Activated CD4-positive, CD25-positive, alpha-beta regulatory T cell treated with anti-CD3 and anti-CD28 coated beads, Interleukin-2, amount 50 U/mL, for 16 hours (primary cell): ENCODE measurements around the gene GCAT.

Experiments used
- DNase-seq: peaks from one replicate; pipeline ENCODE4 v3.0.0-alpha.2; 2020; ENCODE audit warnings: low read depth, low spot score

GCAT gene

DNA sequence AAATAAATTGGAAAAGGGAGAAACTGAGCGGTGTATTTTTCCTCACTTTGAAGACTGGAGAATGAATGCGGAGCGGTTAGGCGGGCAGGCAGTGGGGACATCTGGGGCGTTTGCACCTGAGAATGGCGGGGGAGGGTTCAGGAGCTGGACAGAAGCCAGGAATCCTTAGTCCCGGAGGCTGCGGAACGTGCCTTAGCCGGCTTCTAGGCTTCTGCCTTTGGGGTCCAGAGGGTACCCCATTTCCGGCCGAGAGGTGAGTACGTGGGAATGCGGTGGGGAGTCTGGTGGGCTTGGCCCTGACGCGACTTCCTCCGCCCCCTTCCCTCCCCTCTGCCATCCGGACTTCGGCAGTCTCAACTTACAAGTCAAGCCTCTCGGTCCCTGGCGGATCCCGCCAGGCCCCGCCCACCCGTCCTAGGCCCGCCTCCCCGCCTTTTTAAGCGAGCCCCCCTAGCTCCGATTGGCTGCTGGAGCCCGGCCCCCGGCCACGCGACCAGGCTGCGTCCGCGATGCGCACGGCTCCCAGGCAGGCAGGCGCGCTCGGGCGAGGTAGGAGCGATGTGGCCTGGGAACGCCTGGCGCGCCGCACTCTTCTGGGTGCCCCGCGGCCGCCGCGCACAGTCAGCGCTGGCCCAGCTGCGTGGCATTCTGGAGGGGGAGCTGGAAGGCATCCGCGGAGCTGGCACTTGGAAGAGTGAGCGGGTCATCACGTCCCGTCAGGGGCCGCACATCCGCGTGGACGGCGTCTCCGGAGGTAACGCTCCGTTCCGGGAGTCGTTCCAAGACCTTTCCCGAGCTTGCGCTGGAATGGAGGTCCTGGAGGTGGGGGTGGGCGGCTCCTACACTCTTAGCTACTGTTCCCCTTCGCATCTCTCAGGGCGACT is at the start of gene GCAT:
GCAT (plus strand) TSS at position 525 of the 884 bp plus-strand sequence; CDS start at position 559, 34 bp downstream.
- DNase-seq: peak; percentile 67

DNA sequence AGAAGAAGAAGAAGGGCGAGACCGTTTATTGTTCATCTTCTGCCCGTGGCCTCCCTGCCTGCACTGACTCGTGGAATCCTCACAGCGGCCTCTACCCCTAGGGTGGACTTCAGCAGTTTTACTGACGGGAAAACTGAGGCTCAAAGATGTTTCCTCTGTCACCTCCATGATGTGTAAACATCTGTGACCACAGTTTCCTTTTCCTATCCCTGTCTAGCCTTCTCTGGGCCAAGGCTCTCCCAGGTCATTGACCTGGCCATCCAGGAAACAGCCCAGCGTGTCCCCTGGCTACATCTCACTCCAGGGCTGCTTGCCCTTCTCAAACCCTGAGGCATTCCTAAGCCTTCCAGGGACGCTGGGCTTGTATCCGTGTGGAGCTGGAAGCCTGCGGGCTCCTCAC is 49.0 kb upstream of the GCAT start:
- DNase-seq: no peak

DNA sequence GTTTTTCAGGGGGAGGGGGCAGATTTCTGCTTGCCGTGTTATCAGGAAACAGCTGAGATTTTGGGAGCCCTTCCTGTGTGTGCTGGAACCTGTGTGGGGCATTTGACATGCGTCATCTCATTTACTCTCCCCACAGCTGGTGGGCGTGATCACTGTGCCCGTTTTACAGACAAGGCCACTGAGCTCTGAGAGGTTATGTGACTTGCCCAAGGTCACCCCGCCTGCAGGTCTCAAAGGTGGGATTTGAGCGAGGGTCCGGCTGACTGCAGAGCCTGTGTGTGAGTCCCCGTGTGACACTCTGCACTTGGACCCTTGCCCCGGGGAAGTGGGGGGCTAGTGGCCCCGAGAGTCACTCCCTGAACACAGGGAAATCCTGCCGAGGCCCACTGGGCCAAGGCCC is 48.5 kb upstream of the GCAT start:
- no peak for DNase-seq

DNA sequence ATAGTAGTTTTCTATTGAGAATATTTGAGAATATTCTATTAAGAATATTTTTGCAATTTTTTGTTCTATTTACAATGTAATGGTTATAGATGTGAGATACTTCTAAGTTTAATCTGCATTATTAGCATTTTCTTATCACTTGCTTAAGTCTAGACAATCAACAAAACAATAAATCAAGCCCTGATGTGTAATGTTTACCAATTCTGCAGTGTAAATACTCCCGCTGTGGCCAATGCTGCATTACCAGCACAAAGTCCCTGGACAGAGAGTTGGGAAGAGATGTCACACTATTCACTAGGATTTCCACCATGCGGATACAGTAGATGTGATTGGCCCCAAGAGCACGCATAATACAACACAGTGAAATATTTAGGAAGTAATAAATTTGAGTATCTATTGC is 47.6 kb upstream of the GCAT start:
- no peak for DNase-seq

DNA sequence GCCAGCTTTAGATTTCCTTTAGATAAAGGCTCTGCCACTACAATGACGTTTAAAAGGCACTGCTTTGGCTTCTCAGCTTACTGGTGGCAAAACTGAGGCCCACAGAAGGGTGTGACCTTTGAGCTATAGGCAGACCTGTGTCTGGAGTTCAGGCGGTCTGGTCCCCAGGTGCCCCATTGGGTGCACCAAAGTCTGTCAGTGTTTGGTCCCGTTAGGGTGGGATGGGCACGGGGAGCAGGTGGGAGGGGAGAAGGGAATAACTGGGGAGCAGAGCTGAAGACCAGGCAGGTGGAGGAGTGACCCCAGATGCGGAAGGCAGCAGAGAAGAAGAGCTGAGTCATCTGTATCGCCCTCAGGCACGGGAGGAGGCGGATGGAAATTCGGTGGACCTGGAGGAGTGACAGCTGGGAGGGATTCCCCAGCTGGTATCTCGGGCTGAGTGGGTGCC is 45.3 kb upstream of the GCAT start:
- no peak for DNase-seq

DNA sequence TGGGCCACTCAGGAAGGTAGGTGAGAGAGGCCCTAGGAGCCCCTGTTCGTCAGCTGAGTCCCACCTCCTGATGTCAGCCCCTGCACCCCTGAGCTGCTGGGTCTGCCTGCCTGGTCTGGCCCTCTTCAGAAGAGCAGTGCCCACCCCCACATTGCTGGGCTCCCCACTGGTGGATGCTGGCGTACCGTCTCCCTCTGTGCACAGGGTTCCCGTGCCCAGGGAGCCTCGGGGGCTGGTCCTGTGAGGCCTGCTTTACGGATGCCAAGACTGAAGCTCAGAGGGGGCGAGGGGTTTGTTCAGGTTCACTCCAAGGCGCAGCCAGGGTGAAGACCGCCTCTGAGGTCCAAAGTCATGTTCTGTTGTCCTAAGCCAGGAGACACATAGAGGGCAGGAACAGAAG is 44.7 kb upstream of the GCAT start:
- DNase-seq: no peak

DNA sequence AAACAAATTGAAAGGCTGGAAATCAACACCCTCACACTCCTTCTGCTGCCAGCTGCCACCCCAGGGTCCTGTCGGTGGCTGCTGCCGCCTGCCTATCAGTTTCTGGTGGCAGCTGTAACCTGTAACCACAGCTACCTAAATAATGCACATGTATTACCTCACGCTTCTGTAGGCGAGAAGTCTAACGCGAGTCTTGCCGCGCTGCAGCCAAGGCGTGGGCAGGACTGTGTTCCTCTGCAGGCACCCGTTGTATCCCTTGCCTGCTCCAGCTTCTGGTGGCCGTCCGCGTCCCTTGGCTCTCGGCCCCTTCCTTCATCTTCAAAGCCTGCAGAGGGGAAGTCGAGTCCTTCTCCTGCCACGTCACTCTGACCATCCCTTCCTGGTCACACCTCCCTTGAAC is 44.1 kb upstream of the GCAT start:
- DNase-seq: no peak

DNA sequence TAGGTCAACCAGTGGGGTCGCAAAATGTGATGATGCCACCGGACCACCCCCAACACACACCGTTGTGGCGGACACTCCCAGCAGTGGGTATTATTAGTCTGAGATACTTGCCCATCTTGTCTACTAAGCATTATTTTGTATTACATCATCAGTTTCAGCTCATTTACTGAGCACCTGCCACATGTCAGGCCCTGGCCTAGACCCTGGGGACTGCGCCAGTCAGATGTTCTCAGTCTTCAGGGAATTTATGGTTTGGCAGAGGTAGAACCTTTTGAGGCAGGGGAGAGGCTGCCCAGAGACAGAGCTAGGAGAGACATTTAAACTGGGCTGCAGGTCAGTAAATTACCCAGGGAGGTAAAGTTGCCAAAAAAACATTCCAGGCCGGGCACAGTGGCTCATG is 43.1 kb upstream of the GCAT start:
- DNase-seq: no peak

DNA sequence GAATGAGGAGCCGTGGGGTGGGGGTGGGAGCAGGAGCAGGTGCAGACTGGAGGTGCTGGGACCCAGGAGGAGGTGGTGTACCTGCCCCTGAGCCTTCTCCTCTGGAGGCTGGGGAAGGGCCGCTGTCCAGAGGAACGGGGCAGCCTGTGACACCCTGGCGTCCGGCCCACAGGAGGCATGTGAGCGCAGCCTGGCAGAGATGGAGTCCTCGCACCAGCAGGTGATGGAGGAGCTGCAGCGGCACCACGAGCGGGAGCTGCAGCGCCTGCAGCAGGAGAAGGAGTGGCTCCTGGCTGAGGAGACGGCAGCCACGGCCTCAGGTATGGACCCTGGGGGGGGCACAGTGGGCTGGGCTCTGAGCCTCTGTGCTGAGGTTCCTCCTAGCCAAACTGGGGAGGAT is 42.2 kb upstream of the GCAT start:
- no peak for DNase-seq

DNA sequence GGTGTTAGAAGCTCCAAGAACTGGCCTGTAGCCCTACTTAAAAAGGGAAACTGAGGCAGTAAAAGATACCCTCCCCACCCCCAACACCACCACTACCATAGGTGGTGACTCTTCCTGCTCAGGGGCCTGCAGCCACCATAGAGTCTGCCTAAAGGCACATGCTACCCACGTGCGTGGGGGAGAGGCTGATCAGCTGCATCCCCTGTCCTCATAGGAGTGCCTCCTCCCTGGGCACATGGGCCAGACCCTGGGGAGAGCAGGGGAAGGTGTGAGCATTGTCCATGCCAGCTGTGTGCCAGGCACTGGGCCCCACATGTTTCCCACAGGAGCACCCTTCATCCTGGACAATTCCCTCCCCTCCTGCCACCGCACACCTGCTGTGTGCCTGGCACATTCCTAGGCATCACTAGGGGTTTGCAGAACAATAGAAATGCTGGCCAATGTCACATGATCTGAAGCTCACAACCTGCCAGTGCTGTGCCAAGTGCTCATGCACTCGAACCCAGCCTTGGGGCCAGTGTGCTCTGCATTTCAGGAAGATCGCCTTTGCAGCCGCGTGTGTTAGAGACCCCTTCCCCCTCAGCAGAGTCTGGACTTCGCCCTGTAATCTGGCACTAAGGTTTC is 41.7 kb upstream of the GCAT start:
- no peak for DNase-seq

DNA sequence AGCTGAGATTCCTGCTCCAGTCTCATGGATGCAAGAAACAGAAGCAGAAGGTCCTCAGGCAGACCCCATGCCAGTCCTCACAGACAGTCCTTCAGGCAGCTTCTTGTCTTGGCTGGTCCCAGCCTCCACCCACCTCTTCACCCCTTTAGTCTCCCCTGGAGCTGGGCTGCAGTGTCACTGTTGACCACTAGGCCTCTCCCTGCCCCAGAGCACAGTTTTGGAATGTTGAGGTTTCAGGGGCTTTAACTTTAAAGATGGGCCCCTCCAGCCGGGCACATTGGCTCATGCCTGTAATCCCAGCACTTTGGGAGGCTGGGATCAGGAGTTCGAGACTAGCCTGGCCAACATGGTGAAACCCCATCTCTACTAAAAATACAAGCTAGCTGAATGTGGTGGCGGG is 39.5 kb upstream of the GCAT start:
- no peak for DNase-seq

DNA sequence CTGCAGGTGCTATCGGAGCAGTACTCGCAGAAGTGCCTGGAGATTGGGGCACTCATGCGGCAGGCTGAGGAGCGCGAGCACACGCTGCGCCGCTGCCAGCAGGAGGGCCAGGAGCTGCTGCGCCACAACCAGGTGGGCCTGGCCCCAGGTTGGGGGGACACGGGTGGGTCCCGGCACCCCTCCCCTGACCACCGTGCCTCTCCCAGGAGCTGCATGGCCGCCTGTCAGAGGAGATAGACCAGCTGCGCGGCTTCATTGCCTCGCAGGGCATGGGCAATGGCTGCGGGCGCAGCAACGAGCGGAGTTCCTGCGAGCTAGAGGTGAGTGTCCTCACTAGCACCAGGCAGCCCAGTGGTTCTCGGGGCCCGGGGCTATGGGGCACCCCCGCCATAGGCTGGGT is 38.7 kb upstream of the GCAT start:
- DNase-seq: no peak

DNA sequence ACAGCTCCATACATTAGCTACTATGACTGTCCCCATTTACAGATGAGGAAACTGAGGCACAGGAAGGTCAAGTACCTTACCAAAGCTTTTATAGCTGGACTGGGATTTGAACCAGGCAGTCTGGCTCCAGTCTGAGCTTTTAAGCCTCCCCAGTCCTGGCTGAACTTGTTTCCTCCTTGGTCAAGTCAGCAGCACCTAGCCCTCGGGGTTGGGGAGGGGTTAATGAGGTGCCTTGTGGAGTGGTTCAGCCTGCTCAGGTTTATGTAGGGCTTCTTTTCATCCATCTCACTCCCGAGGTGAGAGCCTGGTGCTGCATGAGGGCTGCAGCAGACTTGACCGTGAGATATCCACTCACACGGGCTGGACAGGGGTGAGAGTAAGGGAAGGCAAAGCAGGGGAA is 36.7 kb upstream of the GCAT start:
- DNase-seq: no peak

DNA sequence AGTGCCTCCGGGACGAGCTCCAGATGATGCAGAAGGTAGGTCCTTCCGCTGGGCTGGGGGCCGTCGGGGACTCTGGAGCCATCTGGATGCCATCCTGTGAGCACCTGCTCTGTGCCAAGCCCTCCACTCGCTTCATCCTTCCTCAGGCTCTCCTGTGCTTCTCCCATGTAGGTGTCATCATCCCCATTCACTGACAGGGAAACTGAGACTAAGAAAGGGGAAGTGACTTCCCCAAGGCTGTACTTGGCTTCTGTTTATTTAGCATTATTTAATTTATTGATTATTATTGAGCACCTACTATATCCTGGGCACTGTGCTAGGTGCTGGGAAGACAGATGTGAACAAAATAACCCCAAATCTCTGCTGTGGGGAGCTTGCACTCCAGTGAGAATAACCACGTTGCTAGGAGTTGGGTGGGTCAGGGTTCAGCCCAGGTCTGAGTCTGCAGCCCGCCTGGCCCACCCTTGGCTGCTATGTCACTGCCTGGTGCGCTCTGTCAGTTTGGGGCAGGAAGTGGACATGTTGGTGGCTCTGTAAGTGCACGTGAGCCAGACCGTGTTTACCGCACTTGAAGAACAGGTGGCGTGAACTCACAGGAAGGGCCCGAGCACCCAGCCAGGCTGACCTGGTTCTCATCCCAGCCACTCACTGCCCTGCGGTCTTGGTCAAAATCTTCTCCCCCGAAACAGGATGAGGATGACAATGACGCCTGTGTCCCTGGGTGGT is 35.9 kb upstream of the GCAT start:
- no peak for DNase-seq

DNA sequence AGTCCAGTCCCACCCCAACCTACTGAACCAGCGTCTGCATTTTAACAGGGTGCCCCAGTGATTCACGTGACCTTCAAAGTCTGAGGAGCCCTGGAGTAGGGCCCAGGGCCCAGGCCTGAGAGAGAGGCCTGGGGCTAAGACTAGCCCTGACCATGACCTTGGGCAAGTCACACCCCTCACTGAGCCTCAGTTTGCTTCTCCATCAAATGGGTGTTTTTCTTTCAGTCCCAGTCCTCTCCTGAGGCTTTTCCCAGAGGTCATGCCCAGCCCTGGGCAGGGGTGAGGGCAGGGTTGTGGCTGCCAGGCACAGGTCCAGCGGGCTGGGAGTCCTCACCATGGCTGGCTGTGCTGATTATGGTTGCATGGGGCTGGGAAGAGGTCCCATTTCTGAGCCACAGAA is 33.0 kb upstream of the GCAT start:
- no peak for DNase-seq

DNA sequence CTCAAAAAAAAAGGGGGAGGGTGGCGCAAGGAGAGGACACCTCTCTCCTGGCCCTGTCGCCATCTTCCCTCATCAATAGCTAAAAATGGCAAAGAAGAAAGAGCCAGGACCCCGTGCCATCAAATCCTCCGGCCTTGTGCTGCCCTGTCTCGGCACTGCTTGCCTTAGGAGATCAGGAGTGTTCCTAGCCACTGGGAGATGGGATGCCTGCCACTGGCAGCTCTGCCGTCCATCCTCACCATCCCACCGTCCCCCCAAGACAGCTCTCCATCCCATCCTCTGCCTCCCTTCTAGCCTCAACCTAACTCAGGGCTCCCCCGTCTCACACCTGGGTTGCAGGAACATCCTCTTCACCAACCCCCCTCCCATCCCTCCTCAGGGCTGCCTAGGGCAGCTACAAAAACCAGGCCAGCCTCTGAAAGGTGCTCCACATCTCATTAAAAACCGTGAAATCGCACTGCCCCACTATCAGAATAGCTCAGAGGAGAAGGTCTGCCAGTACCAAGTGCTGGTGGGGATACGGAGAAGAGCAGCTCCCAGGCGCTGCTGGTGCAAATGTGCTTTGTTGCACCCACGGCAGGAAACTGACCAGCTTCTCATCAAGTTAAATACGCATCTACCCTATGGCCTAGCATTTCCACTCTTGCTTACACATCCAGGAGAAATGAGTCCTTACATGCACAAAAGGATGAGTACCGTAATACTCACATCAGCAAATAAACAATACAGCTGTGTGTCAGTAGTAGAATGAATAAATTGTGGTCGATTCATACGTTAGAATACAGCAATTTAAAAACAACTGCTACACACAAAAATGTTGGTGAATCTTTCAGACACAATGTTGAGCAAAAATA is 31.7 kb upstream of the GCAT start:
- DNase-seq: no peak

DNA sequence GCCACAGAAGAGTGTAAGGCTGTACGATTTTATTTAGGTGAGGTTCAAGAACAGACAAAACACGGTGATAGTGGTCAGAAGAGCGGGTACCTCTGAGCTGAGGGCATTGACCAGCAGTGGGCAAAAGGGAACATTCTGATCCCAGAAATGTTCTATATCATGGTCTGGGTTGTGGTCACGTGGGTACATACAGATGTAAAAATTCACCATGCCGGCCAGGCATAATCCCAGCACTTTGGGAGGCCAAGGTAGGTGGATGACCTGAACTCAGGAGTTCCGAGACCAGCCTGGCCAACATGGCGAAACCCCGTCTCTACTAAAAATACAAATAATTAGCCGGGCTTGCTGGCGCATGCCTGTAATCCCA is 31.1 kb upstream of the GCAT start:
- DNase-seq: no peak

DNA sequence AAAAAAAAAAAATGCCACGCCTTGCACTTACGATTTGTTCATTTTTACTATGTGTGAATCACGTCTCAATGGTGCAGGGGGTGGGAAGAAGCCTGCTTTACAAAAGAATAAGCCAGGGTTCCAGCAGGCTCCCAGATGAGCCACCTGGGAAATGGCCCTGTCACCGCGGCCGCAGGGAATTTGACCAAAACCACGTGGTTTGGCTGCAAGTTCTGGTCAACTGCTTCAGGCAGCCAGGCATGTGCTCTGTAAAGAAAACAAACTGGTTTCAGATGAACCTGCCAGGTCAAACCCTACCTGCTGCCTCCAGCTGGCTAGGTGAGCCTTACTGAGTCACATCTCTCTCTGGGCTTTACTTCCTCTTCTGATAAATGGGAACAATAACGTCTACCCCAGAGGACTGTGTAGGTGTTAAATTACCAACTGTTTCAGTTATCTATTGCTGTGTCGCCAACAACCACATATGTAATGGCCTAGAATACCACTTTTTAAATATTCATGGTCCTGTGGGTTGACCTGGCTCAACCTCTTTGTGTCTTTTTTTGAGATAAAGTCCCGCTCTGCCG is 30.5 kb upstream of the GCAT start:
- no peak for DNase-seq

DNA sequence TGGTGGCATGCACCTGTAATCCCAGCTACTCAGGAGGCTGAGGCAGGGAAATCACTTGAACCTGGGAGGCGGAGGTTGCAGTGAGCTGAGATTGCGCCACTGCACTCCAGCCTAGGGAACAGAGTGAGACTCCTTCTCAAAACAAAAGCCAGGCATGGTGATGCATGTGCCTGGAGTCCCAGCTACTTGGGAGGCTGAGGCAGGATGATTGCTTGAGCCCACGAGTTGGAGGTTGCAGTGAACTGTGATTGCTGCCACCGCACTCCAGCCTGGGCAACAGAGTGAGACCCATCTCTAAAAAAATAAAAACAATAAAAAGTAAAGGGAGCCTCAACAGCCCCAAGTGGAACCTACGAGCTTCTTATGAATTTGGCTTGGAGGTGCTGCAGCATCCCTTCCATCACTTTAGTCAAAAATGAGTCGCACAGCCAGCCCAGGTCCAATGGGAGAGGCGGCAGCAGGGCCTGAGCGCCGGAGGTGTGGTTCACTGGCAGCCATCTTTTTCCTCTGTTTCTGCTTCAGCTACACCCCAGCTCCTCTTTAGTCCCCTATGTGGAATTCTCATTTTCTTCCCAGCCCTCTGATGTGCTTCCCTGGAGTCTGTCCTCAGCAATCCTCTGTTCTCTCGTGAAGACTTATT is 29.2 kb upstream of the GCAT start:
- DNase-seq: no peak

DNA sequence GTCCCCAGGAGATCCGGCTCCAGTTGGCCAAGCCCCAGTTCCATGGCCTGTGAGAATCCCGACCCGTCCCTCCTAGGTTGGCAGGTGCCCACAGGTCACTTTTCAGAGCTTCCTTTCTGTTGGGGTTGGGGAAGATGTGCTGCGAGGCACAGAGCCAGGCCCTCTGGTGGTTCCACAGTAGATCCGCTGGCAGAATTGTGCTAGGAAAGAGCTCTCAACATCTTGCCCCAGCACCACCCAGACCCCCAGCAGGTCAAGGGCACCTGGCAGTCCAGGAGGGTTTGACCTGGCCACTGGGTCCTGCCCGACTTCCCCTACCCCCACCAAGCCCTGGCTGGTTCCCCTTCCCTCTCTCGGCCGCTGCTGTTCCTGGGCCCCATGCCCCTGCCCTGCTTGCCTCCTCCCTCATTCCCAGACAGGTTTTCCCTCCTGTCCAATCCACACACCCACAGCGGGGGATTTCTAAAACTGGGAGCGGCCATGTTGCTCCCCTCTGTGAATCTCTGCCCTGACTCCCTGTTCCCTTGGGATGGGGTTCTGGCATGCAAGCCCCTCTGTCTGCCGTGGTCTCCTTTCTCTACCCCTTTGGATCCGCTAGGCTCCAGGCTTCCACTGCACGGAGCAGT is 26.2 kb upstream of the GCAT start:
- no peak for DNase-seq
